HEK293 (cell line): ENCODE measurements around the gene TMEM183A.

ENCODE experiments used
- CTCF ChIA-PET: fragments of 350-600 bp; formaldehyde crosslinking; extraction: SDS; loops from one replicate; lab custom pipeline; 2021; ENCODE audit warnings: antibody characterized with exemption; lab: Yijun Ruan, JAX
- POLR2A ChIA-PET: fragments of 300-600 bp; formaldehyde crosslinking; extraction: SDS; loops from one replicate; lab custom pipeline; 2020; ENCODE audit warnings: antibody characterized with exemption, inconsistent platforms; lab: Yijun Ruan, JAX
- H3K27ac ChIP-seq: fragments of 200-500 bp; sonication (Bioruptor generic); 2 replicates; pipeline ENCODE4 v1.5.1; 2014; ENCODE audit warnings: low read depth, low read length, control low read depth, inconsistent platforms; ENCODE audit errors: extremely low read depth
- H3K36me3 ChIP-seq, 2 experiments: fragments of 200-500 bp in 1 of 2; sonication (Bioruptor generic) in 1 of 2; 1 replicate in 1 of 2; 2 replicates in 1 of 2; pipeline ENCODE4 v1.5.1; 2014 to 2017; ENCODE audit warnings: inconsistent platforms in 2 of 2, low read length in 2 of 2; ENCODE audit not compliant: control insufficient read depth in 2 of 2, insufficient read depth in 1 of 2
- H3K4me1 ChIP-seq: fragments of 200-500 bp; sonication (Bioruptor generic); 2 replicates; pipeline ENCODE4 v1.5.1; 2014; ENCODE audit warnings: mild to moderate bottlenecking, low read length, inconsistent platforms; ENCODE audit not compliant: control insufficient read depth, insufficient read depth
- H3K4me3 ChIP-seq: 2 replicates; pipeline ENCODE4 v1.5.1; 2011; ENCODE audit warnings: low read depth, mild to moderate bottlenecking, control low read depth, low read length, moderate library complexity
- H3K9me3 ChIP-seq: fragments of 200-500 bp; sonication (Bioruptor generic); 2 replicates; pipeline ENCODE4 v1.5.1; 2014; ENCODE audit warnings: low read depth, low read length, inconsistent platforms; ENCODE audit not compliant: control insufficient read depth, insufficient read depth
- EGR2 ChIP-seq: fragments of 450-650 bp; formaldehyde crosslinking; IDR thresholded peaks from 2 replicates; pipeline ENCODE4 v1.5.1; 2016; ENCODE audit warnings: low read depth, missing biosample characterization, missing genetic modification characterization
- KLF8 ChIP-seq: fragments of 450-650 bp; formaldehyde crosslinking; IDR thresholded peaks from 2 replicates; pipeline ENCODE4 v1.5.1; 2016; ENCODE audit warnings: missing biosample characterization, missing genetic modification characterization
- REPIN1 ChIP-seq: fragments of 450-650 bp; formaldehyde crosslinking; IDR thresholded peaks from 2 replicates; pipeline ENCODE4 v1.5.1; 2017; ENCODE audit warnings: missing biosample characterization, missing genetic modification characterization, low read depth
- ZFHX2 ChIP-seq: fragments of 450-650 bp; formaldehyde crosslinking; conservative IDR thresholded peaks from 2 replicates; pipeline ENCODE4 v1.5.1; 2016; ENCODE audit warnings: missing biosample characterization, missing genetic modification characterization
- ZIC2 ChIP-seq: fragments of 450-650 bp; formaldehyde crosslinking; IDR thresholded peaks from 2 replicates; pipeline ENCODE4 v1.5.1; 2016; ENCODE audit warnings: missing biosample characterization, missing genetic modification characterization
- ZNF211 ChIP-seq: fragments of 450-650 bp; formaldehyde crosslinking; IDR thresholded peaks from 2 replicates; pipeline ENCODE4 v1.5.1; 2016; ENCODE audit warnings: low read depth, missing biosample characterization, missing genetic modification characterization
- ZNF24 ChIP-seq: fragments of 450-650 bp; formaldehyde crosslinking; IDR thresholded peaks from 2 replicates; pipeline ENCODE4 v1.5.1; 2016; ENCODE audit warnings: missing biosample characterization, missing genetic modification characterization
- ZNF398 ChIP-seq: fragments of 450-650 bp; formaldehyde crosslinking; IDR thresholded peaks from 2 replicates; pipeline ENCODE4 v1.5.1; 2017; ENCODE audit warnings: missing biosample characterization, missing genetic modification characterization
- ZNF521 ChIP-seq: fragments of 450-650 bp; formaldehyde crosslinking; IDR thresholded peaks from 2 replicates; pipeline ENCODE4 v1.5.1; 2017; ENCODE audit warnings: missing biosample characterization, mild to moderate bottlenecking, missing genetic modification characterization
- ZNF621 ChIP-seq: fragments of 450-650 bp; formaldehyde crosslinking; IDR thresholded peaks from 2 replicates; pipeline ENCODE4 v1.5.1; 2017; ENCODE audit warnings: missing biosample characterization, missing genetic modification characterization
- ZNF654 ChIP-seq: fragments of 450-650 bp; formaldehyde crosslinking; IDR thresholded peaks from 2 replicates; pipeline ENCODE4 v1.5.1; 2016; ENCODE audit warnings: low read depth, missing biosample characterization, missing genetic modification characterization
- ZNF670 ChIP-seq: fragments of 450-650 bp; formaldehyde crosslinking; IDR thresholded peaks from 2 replicates; pipeline ENCODE4 v1.5.1; 2016; ENCODE audit warnings: missing biosample characterization, missing genetic modification characterization, low read depth
- ZNF777 ChIP-seq: fragments of 450-650 bp; formaldehyde crosslinking; IDR thresholded peaks from 2 replicates; pipeline ENCODE4 v1.5.1; 2017; ENCODE audit warnings: missing biosample characterization, missing genetic modification characterization, borderline replicate concordance
- TF ChIP-seq, protein P1 (sequence below): fragments of 450-650 bp; formaldehyde crosslinking; IDR thresholded peaks from 2 replicates; pipeline ENCODE4 v1.5.1; 2017; ENCODE audit warnings: missing biosample characterization, missing genetic modification characterization
- TF ChIP-seq, protein P2 (sequence below): fragments of 450-650 bp; formaldehyde crosslinking; IDR thresholded peaks from 2 replicates; pipeline ENCODE4 v1.5.1; 2016; ENCODE audit warnings: missing biosample characterization, missing genetic modification characterization, low read depth
- TF ChIP-seq, protein P3 (sequence below): fragments of 450-650 bp; formaldehyde crosslinking; IDR thresholded peaks from 2 replicates; pipeline ENCODE4 v1.5.1; 2016; ENCODE audit warnings: missing biosample characterization, missing genetic modification characterization
- TF ChIP-seq, protein P4 (sequence below): fragments of 450-650 bp; formaldehyde crosslinking; IDR thresholded peaks from 2 replicates; pipeline ENCODE4 v1.5.1; 2016; ENCODE audit warnings: missing biosample characterization, missing genetic modification characterization

TMEM183A gene

DNA sequence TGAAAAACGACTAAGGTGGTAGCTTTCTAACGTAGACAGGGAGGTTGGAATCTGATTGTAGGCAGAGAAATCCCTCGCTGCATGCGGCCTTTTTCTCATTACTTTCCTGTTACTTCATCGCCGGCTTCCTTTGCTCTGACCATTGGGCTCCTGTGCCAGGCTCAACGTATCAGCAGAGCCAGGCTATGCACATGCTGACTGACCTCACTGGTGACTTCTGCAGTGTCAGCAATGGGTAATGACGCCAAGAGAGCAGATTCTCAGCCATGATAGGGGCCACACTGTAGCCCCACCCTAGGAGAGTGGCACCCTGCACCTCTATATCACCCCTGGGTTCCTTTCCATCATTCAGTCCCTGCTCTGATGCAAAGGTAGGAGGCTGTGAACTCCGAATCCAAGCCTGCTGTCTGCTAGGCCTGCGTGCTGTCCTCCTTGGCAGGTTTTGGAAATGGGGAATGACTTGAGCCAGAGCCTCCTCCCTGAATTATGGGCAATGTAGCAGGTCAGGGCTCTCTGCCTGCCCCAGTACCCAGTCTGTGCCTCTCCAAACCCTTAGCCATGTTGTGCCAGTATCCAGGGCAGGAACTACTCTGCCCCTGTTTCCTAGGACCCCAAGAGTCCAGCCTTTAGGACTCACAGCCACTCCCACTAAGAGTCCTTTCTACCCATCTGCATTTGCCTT lies 30.5 kb downstream of the TMEM183A start (continued):
- TF ChIP-seq, protein P1, sequence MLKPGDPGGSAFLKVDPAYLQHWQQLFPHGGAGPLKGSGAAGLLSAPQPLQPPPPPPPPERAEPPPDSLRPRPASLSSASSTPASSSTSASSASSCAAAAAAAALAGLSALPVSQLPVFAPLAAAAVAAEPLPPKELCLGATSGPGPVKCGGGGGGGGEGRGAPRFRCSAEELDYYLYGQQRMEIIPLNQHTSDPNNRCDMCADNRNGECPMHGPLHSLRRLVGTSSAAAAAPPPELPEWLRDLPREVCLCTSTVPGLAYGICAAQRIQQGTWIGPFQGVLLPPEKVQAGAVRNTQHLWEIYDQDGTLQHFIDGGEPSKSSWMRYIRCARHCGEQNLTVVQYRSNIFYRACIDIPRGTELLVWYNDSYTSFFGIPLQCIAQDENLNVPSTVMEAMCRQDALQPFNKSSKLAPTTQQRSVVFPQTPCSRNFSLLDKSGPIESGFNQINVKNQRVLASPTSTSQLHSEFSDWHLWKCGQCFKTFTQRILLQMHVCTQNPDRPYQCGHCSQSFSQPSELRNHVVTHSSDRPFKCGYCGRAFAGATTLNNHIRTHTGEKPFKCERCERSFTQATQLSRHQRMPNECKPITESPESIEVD (tag by site-specific recombination): no peak
- TF ChIP-seq, all 188 proteins: peak for 0

DNA sequence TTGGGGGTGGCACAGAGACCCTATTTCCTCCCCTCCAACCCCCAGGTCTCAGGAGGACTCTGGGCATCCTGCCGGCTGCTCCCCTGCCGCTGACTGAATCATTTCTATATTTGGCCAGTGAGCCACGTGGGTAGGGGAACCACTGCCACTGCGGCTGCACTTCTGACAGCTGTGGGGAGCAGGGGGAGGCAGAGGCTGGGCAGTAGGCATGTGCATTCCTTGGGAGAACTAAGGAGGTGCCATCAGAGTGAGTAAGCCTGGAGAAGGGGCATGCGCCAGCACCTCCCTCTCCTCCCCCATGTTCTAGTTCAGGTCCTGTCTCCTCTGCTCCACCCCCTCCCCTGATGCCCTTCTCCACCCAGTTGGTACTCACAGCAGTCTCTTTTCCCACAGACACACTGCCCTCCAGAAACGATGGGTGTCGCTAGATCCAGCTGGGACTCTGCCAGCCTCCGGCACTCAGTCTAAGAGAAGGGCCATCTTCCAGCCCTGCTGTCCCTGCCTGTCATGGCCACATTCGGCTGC lies 31.1 kb downstream of the TMEM183A start:
- TF ChIP-seq ZNF398 (peak; percentile 70), ZIC2 (0 out of 2 replicates have a peak, but pooled peaks have one; percentile 38), EGR2 (tag by site-specific recombination) (peak; percentile 66; the same call in 1 of the 2 replicates), ZFHX2 (tag by site-specific recombination) (peak; percentile 79), ZNF521 (tag by site-specific recombination) (no peak)
- no peak overlapping the region for H3K27ac ChIP-seq

GRCh38 chr1:203038891-203039608 lies 31.9 kb downstream of the TMEM183A start:
- no peaks in the 10 kb centered on the region for H3K36me3 ChIP-seq
- no peak overlapping the region for H3K27ac ChIP-seq
- H3K9me3 ChIP-seq: no peaks in the 10 kb centered on the region
- no peaks in the 10 kb centered on the region; the same call in 1 of the 2 replicates for H3K4me1 ChIP-seq
- POLR2A ChIA-PET: interaction anchor here (0.6 to 2.7 kb wide), 2 partner anchors 12 to 229 kb away, joined by 5 to 16 read pairs; partner anchors contain the start of gene PPFIA4
- H3K4me3 ChIP-seq: no peak overlapping the region
- CTCF ChIA-PET: interaction anchor here (0.6 to 23.3 kb wide), 56 partner anchors 10 to 408 kb away, joined by 3 to 526 read pairs (median 6); partner anchors contain the start of genes ADORA1, PPFIA4 and TMEM183A
- TF ChIP-seq ZNF777 (tag by site-specific recombination): no peak
- no peak for TF ChIP-seq ZNF24 (tag by site-specific recombination)
- TF ChIP-seq, protein P2, sequence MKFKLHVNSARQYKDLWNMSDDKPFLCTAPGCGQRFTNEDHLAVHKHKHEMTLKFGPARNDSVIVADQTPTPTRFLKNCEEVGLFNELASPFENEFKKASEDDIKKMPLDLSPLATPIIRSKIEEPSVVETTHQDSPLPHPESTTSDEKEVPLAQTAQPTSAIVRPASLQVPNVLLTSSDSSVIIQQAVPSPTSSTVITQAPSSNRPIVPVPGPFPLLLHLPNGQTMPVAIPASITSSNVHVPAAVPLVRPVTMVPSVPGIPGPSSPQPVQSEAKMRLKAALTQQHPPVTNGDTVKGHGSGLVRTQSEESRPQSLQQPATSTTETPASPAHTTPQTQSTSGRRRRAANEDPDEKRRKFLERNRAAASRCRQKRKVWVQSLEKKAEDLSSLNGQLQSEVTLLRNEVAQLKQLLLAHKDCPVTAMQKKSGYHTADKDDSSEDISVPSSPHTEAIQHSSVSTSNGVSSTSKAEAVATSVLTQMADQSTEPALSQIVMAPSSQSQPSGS (tag by site-specific recombination): no peak
- TF ChIP-seq ZNF211 (tag by site-specific recombination): no peak
- no peak for TF ChIP-seq ZNF670 (tag by site-specific recombination)
- TF ChIP-seq KLF8: no peak
- peak; percentile 96 for TF ChIP-seq ZNF654
- no peak for TF ChIP-seq ZNF621 (tag by site-specific recombination)
- TF ChIP-seq, protein P3, sequence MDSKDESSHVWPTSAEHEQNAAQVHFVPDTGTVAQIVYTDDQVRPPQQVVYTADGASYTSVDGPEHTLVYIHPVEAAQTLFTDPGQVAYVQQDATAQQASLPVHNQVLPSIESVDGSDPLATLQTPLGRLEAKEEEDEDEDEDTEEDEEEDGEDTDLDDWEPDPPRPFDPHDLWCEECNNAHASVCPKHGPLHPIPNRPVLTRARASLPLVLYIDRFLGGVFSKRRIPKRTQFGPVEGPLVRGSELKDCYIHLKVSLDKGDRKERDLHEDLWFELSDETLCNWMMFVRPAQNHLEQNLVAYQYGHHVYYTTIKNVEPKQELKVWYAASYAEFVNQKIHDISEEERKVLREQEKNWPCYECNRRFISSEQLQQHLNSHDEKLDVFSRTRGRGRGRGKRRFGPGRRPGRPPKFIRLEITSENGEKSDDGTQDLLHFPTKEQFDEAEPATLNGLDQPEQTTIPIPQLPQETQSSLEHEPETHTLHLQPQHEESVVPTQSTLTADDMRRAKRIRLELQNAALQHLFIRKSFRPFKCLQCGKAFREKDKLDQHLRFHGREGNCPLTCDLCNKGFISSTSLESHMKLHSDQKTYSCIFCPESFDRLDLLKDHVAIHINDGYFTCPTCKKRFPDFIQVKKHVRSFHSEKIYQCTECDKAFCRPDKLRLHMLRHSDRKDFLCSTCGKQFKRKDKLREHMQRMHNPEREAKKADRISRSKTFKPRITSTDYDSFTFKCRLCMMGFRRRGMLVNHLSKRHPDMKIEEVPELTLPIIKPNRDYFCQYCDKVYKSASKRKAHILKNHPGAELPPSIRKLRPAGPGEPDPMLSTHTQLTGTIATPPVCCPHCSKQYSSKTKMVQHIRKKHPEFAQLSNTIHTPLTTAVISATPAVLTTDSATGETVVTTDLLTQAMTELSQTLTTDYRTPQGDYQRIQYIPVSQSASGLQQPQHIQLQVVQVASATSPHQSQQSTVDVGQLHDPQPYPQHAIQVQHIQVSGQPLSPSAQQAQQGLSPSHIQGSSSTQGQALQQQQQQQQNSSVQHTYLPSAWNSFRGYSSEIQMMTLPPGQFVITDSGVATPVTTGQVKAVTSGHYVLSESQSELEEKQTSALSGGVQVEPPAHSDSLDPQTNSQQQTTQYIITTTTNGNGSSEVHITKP (tag by site-specific recombination): no peak
- TF ChIP-seq, protein P4, sequence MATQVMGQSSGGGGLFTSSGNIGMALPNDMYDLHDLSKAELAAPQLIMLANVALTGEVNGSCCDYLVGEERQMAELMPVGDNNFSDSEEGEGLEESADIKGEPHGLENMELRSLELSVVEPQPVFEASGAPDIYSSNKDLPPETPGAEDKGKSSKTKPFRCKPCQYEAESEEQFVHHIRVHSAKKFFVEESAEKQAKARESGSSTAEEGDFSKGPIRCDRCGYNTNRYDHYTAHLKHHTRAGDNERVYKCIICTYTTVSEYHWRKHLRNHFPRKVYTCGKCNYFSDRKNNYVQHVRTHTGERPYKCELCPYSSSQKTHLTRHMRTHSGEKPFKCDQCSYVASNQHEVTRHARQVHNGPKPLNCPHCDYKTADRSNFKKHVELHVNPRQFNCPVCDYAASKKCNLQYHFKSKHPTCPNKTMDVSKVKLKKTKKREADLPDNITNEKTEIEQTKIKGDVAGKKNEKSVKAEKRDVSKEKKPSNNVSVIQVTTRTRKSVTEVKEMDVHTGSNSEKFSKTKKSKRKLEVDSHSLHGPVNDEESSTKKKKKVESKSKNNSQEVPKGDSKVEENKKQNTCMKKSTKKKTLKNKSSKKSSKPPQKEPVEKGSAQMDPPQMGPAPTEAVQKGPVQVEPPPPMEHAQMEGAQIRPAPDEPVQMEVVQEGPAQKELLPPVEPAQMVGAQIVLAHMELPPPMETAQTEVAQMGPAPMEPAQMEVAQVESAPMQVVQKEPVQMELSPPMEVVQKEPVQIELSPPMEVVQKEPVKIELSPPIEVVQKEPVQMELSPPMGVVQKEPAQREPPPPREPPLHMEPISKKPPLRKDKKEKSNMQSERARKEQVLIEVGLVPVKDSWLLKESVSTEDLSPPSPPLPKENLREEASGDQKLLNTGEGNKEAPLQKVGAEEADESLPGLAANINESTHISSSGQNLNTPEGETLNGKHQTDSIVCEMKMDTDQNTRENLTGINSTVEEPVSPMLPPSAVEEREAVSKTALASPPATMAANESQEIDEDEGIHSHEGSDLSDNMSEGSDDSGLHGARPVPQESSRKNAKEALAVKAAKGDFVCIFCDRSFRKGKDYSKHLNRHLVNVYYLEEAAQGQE (tag by site-specific recombination): no peak
- TF ChIP-seq REPIN1 (tag by site-specific recombination): no peak

More for the DNA sequence above, 31.1 kb downstream of the TMEM183A start:
- CTCF ChIA-PET: interaction anchor here (0.6 to 23.3 kb wide), 17 partner anchors 9 to 302 kb away, joined by 4 to 526 read pairs (median 12); partner anchors contain the start of genes ADORA1 and PPFIA4
- Histone ChIP-seq H3K9me3 (no peaks in the 10 kb centered on the region), H3K4me1 (no peaks in the 10 kb centered on the region; the same call in 1 of the 2 replicates), H3K36me3 (no peaks in the 10 kb centered on the region), H3K4me3 (no peak overlapping the region)
- POLR2A ChIA-PET: no interaction called here
